IPS DF 19.7 (cell line): ENCODE data around the gene TMEM92.

Experiments used
- DNase-seq: peaks from one replicate; pipeline ENCODE4 v3.0.0-alpha.2; 2013; ENCODE audit warnings: low read depth, low spot score

The TMEM92 gene

DNA sequence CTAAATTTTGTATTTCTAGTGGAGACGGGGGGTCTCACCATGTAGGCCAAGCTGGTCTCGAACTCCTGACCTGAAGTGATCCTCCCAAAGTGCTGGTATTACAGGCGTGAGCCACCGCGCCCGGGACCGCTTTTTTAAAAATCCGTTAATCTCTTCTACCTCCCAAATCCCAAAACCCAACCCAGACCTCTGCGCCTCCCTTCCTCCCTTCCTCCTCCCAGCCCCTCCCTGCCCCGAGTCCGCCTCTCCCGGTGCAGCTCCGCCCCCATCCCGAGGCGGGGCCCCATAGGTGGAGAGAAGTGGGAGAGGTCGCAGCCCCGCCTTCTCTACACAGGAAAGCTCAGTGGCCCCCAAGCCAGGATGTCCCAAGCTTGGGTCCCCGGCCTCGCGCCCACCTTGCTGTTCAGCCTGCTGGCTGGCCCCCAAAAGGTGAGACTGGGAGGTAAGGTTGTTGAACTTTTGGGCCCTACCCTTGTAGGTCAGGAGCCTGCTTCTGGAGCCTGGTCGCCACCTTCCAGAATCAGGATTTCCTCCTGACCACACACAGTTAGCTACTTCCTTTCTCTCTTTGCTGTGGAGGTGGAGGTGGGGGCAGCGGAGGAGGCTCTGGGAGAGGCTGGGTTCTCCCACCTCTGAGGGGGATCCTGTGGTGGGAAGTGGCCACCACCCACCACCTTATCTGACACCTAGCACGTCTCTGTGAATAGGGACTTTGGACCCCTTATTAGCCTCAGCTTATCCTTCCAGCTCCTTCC lies at the start of gene TMEM92:
Gene TMEM92, plus strand, starts transcription at position 325 of the 755 bp plus-strand sequence. Its CDS starts 36 bp downstream, at position 361.
- DNase-seq: no peak

- no peak for DNase-seq
Observed at GRCh38 chr17:50225701-50226240, 48.5 kb upstream of the TMEM92 start.

DNA sequence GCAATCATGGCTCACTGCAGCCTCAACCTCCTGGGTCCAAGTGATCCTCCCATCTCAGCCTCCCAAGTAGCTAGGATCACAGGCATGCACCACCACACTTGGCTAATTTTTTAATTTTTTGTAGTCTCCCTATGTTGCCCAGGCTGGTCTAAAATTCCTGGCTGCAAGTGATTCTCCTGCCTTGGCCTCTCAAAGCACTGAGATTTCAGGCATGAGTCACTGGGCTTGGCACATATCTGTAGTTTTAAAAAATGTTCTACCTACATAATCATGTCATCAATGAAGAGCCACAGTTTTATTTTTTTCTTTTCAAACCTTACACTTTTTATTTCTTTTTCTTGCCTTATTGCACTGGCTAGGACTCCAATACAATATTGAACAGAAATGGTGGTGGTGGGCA lies 39.7 kb upstream of the TMEM92 start:
- DNase-seq: no peak

GRCh38 chr17:50237901-50238300 lies 36.4 kb upstream of the TMEM92 start:
- DNase-seq: no peak

GRCh38 chr17:50238601-50239280 lies 35.5 kb upstream of the TMEM92 start:
- DNase-seq: no peak

DNA sequence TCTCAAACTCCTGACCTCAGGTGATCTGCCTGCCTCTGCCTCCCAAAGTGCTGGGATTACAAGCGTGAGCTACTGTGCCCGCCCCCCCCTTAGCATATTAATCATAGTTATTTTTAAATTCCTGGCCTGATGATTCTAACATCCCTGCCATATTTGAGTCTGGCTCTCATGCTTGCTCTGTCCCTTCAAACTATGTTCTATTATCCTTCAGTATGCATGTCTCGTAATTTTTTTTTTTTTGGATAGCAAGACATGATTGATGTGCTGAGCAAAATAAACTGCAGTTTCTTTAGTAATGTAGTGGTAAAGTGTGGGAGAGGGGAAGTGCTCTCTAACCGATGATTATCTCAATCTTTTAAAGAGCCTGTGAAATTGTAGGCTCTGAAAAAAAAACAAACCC lies 34.3 kb upstream of the TMEM92 start:
- no peak for DNase-seq

GRCh38 chr17:50240851-50241250 lies 33.4 kb upstream of the TMEM92 start:
- DNase-seq: no peak

DNA sequence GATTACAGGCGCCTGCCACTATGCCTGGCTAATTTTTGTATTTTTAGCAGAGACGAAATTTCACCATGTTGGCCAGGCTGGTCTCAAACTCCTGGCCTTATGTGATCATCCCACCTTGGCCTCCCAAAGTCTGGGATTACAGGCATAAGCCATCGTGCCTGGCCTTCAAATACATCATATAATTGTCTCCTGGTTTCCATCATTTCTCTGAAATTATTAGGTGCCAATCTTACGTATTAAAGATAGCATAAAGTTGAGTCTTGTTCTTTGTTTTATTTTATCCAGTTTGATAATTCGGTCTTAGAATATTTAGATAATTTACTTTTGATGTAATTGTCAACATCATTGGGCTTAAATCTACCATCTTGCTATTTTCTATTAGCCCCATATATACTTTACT lies 32.8 kb upstream of the TMEM92 start:
- no peak for DNase-seq

DNA sequence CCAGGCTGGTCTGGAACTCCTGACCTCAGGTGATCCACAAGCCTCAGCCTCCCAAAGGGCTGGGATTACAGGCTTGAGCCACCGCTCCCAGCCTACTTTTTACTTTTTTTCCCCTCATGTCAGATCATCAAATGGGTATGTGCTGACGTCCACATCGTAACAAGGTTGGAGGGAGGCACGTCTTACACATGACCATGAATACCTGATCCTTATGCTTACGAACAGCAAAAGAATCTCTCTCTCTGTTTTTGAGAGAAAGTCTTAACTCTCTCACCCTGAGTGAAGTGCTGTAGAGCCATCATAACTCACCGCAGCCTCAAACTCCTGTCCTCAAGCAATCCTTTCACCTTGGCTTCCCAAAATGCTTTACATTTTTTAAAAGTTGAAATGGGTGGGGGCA lies 29.5 kb upstream of the TMEM92 start:
- DNase-seq: no peak

DNA sequence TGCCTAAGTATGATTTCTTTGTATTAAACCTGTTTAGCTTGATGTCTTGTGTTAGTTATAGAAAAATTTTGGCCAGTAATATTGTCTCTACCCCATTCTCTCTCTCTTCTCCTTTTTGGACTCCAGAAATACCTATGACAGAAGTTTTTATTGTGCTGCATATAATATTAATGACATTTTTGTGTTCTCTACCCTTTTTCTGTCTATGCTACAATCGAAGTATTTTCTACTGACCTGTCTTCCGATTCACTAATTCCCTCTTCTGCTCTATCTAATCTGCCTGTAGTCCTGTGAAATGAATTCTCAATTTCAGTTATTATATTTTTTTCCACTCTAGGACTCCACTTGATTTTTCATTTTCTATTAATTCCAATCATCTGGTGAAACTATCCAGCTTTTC lies 26.0 kb upstream of the TMEM92 start:
- no peak for DNase-seq

- DNase-seq: no peak
Observed at GRCh38 chr17:50252781-50253180, 21.5 kb upstream of the TMEM92 start.

DNA sequence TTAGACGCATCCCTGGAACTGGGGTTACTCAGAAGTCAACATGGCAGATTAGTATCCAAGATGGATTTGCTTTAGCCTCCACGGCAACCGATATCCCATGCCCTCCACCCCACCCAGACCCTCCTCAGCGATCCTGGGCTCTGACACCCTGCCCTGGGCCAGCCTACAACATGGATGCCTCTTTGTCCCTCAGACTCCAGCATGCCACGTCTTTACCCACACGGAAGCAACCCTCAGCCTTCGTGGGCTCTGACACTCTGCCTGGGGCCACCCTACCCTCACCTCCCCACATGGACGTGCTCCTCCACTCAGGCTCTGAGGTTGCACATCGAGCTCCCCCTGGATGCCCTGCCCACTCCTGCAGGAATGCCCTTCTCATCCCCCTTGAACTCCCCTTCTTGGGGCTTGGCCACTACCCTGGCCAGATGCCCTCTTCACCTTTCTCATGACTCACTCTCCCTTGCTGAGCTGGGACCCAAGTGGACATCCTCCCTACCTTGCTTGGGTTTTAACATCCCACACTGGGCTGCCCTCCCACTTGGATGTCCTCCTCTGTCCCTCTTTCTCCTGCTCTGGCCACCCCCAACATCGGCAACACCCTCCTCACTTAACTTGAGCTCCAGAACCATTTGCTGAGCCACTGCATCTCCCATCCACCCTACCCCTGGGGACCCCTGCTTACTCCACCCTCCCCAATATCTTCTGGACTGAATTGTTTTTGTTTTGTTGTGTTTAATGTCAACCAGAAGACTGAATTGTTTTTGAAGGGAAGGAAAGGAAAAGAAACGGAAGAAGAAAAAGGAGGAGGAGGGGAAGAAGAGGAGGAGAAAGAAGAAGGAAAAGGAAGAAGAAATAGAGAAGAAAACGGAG lies 18.3 kb upstream of the TMEM92 start:
- DNase-seq: no peak

GRCh38 chr17:50256826-50257618 lies 17.2 kb upstream of the TMEM92 start:
- no peak for DNase-seq

GRCh38 chr17:50257676-50258224 lies 16.5 kb upstream of the TMEM92 start:
- DNase-seq: no peak

GRCh38 chr17:50258647-50259476 lies 15.4 kb upstream of the TMEM92 start:
- no peak for DNase-seq

DNA sequence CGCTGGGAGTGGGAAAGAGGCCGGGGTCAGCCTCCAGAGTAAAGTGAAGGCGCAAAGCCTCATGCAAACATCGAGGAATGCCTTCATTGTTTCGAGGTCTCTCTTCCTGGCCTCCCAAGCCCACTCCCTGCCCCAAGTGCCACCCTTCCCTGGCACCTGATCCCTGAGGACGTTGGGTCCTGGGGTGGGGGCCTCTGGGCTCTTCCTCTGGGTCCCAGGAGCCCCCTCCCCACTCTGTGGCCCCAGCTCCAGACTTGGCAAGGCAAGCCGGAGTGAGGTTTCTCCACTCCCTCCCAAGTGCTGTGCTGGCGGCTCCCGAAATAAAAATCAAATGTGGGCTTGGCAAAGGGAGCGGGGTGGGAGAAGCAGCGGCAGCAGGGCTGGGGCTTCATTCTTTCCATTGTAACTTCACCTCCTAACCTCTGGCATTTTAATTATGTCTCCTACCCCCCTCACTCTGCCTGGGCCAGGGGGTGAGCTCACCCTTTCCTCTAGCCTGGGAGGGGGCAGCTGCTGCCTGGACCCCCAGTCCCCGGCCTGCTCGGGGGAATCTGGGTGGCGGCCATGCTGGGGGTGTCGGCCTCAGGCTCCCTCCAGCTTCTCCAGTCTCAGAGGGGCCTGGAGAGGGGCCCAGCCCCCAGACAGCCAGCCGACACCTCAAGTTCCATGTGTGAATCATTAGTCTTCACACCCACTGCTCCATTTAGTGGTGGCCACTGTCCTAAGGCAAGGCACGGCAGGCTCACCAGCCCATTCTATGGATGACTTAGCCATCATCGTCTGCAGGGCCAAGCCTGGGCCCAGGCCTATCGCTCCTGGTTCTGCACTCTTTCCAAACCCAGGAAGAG lies 14.6 kb upstream of the TMEM92 start:
- no peak for DNase-seq

GRCh38 chr17:50260501-50260911 lies 13.8 kb upstream of the TMEM92 start:
- DNase-seq: no peak

GRCh38 chr17:50261051-50261915 lies 13.0 kb upstream of the TMEM92 start:
- no peak for DNase-seq
